Neutrophil (primary cell): Measurements from ENCODE around the gene SPON1.

Experiments used
- H3K27ac ChIP-seq: fragments of 200-600 bp; sonication (generic); 2 replicates; pipeline ENCODE4 v1.5.1; 2016; ENCODE audit warnings: mild to moderate bottlenecking, moderate library complexity
- H3K27me3 ChIP-seq: fragments of 200-600 bp; sonication (generic); 2 replicates; pipeline ENCODE4 v1.6.0; 2016; ENCODE audit warnings: mild to moderate bottlenecking
- H3K36me3 ChIP-seq: fragments of 200-600 bp; sonication (generic); 2 replicates; pipeline ENCODE4 v1.5.1; 2017
- H3K4me1 ChIP-seq, 2 experiments: fragments of 200-600 bp in 1 of 2; sonication (generic) in 1 of 2; 1 replicate in 1 of 2; 2 replicates in 1 of 2; pipeline versions ENCODE4 v1.5.1 to v1.6.1; 2013 to 2016; ENCODE audit warnings: low read depth in 1 of 2, low read length in 1 of 2, mild to moderate bottlenecking in 1 of 2, moderate library complexity in 1 of 2; ENCODE audit not compliant: control insufficient read depth in 1 of 2, insufficient read depth in 1 of 2
- H3K4me3 ChIP-seq, 2 experiments: fragments of 200-600 bp in 1 of 2; sonication (generic) in 1 of 2; 1 replicate in 1 of 2; 2 replicates in 1 of 2; pipeline ENCODE4 v1.5.1; 2013 to 2016; ENCODE audit warnings: low read depth in 1 of 2, low read length in 1 of 2, mild to moderate bottlenecking in 1 of 2, moderate library complexity in 1 of 2
- H3K9me3 ChIP-seq: fragments of 200-600 bp; sonication (generic); 2 replicates; pipeline ENCODE4 v1.5.1; 2016
- TF ChIP-seq, protein P1 (sequence below): fragments of 200-600 bp; sonication (generic); IDR thresholded peaks from 2 replicates; pipeline ENCODE4 v1.5.1; 2016; ENCODE audit warnings: antibody characterized with exemption

The SPON1 gene

GRCh38 chr11:14036469-14036868, 73.9 kb downstream of the SPON1 start:
- no peak overlapping the region for H3K27ac ChIP-seq
- H3K27me3 ChIP-seq: peaks cover 20% of the 10 kb centered on the region
- no peaks in the 10 kb centered on the region for H3K36me3 ChIP-seq
- TF ChIP-seq, protein P1, sequence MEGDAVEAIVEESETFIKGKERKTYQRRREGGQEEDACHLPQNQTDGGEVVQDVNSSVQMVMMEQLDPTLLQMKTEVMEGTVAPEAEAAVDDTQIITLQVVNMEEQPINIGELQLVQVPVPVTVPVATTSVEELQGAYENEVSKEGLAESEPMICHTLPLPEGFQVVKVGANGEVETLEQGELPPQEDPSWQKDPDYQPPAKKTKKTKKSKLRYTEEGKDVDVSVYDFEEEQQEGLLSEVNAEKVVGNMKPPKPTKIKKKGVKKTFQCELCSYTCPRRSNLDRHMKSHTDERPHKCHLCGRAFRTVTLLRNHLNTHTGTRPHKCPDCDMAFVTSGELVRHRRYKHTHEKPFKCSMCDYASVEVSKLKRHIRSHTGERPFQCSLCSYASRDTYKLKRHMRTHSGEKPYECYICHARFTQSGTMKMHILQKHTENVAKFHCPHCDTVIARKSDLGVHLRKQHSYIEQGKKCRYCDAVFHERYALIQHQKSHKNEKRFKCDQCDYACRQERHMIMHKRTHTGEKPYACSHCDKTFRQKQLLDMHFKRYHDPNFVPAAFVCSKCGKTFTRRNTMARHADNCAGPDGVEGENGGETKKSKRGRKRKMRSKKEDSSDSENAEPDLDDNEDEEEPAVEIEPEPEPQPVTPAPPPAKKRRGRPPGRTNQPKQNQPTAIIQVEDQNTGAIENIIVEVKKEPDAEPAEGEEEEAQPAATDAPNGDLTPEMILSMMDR: no peak
- no peak overlapping the region for H3K4me3 ChIP-seq
- H3K9me3 ChIP-seq: no peaks in the 10 kb centered on the region
- peaks cover 0 to 9% of the 10 kb centered on the region in 2 experiments for H3K4me1 ChIP-seq

DNA sequence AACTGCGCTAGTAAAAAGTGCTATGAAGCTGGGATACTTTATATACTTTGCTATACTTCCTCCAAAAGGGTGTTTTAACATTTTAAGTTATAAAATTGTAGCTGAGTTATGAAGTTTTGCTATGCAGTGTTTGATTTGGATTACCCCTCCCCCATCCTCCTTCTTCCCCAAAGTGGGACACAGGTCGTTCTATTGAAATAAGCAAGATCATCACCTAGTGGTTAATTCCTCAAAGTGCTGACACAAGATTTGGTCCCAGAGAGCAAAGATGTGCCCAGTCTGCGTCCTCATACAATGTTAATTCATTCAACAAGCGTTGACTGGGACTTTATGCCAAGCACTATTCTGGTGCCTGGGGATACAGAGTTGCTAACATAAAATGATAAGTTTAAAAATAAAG, 78.5 kb downstream of the SPON1 start:
- TF ChIP-seq, protein P1: no peak
- no peaks in the 10 kb centered on the region for H3K9me3 ChIP-seq
- no peak overlapping the region for H3K4me3 ChIP-seq
- H3K27me3 ChIP-seq: peaks cover 36% of the 10 kb centered on the region
- no peaks in the 10 kb centered on the region for H3K4me1 ChIP-seq
- no peaks in the 10 kb centered on the region for H3K36me3 ChIP-seq
- no peak overlapping the region for H3K27ac ChIP-seq

- H3K9me3 ChIP-seq: no peaks in the 10 kb centered on the region
- H3K36me3 ChIP-seq: no peaks in the 10 kb centered on the region
- H3K27me3 ChIP-seq: peaks cover 41% of the 10 kb centered on the region
- H3K27ac ChIP-seq: no peak overlapping the region
- no peak overlapping the region for H3K4me3 ChIP-seq
- TF ChIP-seq, protein P1: no peak
- H3K4me1 ChIP-seq: no peaks in the 10 kb centered on the region
Observed at GRCh38 chr11:14041565-14041964, 79.0 kb downstream of the SPON1 start.

DNA sequence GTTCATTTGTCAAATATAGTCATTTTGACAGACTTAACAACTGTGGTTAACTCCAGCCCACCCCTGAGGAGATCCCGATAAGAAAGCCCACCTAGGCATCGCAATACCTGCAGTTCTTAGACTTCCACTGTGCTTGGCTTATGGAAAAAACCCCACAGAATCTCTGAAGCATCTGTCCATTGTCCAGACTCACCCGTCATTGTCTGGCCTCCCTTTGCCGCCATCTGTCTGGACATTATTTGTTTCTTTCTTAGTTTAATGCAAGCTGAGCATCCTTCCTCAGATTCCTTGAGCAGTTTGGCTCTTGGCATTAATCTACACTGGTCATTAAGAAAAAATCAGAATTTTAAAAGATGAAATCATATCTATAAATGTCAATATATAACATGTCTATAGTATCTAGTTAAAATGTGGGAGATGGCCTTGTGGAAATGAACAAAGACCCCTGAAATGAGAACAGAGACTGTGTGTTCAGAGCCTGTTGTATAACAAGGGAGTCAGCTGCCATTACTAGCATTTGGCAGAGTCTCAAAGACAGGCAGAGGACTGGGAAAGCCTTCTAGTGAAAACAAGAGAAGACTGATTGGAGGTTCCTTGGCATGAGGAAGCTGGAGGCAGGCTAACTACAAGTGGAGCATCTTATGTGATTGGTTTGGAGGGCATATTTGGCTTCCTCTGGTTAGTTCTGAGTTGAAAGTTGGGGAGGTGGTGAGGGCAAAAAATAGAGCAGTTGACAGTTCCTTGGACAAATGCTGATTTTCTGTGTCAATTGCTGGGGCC, 80.4 kb downstream of the SPON1 start:
- no peaks in the 10 kb centered on the region for H3K4me1 ChIP-seq
- no peaks in the 10 kb centered on the region for H3K9me3 ChIP-seq
- peaks cover 43% of the 10 kb centered on the region for H3K27me3 ChIP-seq
- H3K27ac ChIP-seq: no peak overlapping the region
- TF ChIP-seq, protein P1: no peak
- no peak overlapping the region for H3K4me3 ChIP-seq
- H3K36me3 ChIP-seq: no peaks in the 10 kb centered on the region

DNA sequence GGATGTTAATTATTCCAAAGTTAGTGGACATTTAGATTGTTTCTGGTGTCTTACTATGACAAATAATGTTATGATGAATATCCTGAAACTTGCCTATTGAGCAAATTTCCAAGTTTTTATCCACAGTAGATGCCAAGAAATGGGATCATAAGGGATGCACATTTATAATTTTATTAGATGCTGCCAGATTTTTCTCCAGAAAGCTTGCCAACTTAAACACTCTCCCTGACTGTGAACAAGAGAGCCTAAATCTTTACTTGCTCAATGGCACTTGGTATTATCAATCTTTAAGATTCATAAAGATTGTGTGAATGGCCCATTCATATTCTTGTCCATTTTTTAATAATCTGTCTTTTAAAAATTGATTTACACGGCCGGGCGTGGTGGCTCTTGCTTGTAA, 82.4 kb downstream of the SPON1 start:
- TF ChIP-seq, protein P1: no peak
- Histone ChIP-seq H3K27me3 (peaks cover 36% of the 10 kb centered on the region), H3K36me3 (no peaks in the 10 kb centered on the region), H3K27ac (no peak overlapping the region), H3K9me3 (no peaks in the 10 kb centered on the region), H3K4me1 (no peaks in the 10 kb centered on the region), H3K4me3 (no peak overlapping the region)
